Measurements from ENCODE around the gene TSPAN6. TPM values are rescaled to one million over a fixed set of nuclear protein-coding genes. Genes with fewer than 3 reads are reported as not detected.

Gene TSPAN6
- total RNA-seq, 1 donor from 2014 or later = 49.7 TPM

DNA sequence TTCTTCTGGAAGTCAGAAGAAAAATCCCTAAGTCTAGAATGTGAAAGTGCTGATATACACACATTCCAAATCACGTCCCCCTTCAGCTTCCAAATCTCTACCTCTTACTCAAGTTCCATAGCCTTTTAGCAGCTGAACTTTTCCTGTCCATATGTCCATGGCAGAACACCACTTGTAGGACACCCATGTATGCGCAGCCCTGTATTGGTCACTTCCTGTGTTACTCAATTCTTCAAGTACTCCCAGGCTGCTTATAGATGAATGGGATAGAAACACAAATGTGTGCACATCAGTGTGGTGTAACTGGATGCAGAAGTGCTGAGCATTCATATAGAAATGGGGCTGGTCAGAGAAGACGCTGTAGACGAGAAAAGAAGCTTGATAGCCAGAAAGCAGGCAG is 26.2 kb upstream of the TSPAN6 start:
- Histone ChIP-seq H3K4me1 (ENCODE audit: insufficient read depth, low read length) (no peaks in the 10 kb centered on the region), H3K4me2 (ENCODE audit: low read length) (no peak overlapping the region), H4K20me1 (ENCODE audit: insufficient read depth, low read length) (no peaks in the 10 kb centered on the region), H3K27me3 (ENCODE audit: insufficient read depth, low read length) (no peaks in the 10 kb centered on the region), H3K79me2 (ENCODE audit: insufficient read depth, low read length) (no peaks in the 10 kb centered on the region), H3K9ac (ENCODE audit: low read length) (no peak overlapping the region), H3K9me3 (ENCODE audit: insufficient read depth, low read depth, low read length) (no peaks in the 10 kb centered on the region), H3K4me3 (ENCODE audit: insufficient read depth, low read depth, low read length) (no peak overlapping the region), H2AFZ (ENCODE audit: low read depth, low read length) (no peak overlapping the region), H3K36me3 (ENCODE audit: insufficient read depth, low read length) (peaks cover 9% of the 10 kb centered on the region), H3K27ac (ENCODE audit: low read depth, low read length) (no peak overlapping the region)
- DNase-seq (ENCODE audit: low read depth) (no peak), FAIRE-seq (peak; percentile 93)
- Mint-ChIP-seq H3K9me3 (ENCODE audit: unreplicated experiment) (no peaks in the 10 kb centered on the region), H3K27me3 (ENCODE audit: low read depth, unreplicated experiment) (no peaks in the 10 kb centered on the region), H3K36me3 (ENCODE audit: low read depth, unreplicated experiment) (peaks cover 11% of the 10 kb centered on the region), H3K4me3 (ENCODE audit: unreplicated experiment) (no peak overlapping the region), H3K4me1 (ENCODE audit: low read depth, unreplicated experiment) (peaks cover 8% of the 10 kb centered on the region), H3K27ac (ENCODE audit: unreplicated experiment) (no peak overlapping the region)
- no peak for TF ChIP-seq EZH2 (IDR thresholded peaks at IDR 0.05; ENCODE audit: insufficient read depth, low read length)
- TF ChIP-seq, protein P1, sequence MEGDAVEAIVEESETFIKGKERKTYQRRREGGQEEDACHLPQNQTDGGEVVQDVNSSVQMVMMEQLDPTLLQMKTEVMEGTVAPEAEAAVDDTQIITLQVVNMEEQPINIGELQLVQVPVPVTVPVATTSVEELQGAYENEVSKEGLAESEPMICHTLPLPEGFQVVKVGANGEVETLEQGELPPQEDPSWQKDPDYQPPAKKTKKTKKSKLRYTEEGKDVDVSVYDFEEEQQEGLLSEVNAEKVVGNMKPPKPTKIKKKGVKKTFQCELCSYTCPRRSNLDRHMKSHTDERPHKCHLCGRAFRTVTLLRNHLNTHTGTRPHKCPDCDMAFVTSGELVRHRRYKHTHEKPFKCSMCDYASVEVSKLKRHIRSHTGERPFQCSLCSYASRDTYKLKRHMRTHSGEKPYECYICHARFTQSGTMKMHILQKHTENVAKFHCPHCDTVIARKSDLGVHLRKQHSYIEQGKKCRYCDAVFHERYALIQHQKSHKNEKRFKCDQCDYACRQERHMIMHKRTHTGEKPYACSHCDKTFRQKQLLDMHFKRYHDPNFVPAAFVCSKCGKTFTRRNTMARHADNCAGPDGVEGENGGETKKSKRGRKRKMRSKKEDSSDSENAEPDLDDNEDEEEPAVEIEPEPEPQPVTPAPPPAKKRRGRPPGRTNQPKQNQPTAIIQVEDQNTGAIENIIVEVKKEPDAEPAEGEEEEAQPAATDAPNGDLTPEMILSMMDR (IDR thresholded peaks at IDR 0.05; ENCODE audit: insufficient read depth, low read depth, low read length) = no peak

DNA sequence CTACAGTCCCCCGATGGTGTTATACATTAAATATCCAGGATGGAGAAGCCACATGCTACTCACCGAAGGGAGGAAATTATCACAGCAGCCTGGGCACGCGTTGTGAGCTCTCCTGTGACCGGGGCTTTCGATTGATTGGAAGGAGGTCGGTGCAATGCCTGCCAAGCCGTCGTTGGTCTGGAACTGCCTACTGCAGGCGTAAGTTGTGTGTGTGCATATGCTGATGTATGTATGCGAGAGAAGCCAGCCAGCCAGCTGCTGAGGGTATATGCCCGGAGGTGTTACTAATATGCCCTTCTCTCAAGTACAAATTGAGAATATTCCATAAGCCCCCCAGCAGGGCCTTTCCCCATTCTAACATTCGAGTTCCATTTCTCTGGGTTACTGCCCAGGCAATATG is 25.6 kb upstream of the TSPAN6 start:
- no peaks in the 10 kb centered on the region for H3K4me1 ChIP-seq (ENCODE audit: insufficient read depth, low read length)
- no peaks in the 10 kb centered on the region for H3K27me3 ChIP-seq (ENCODE audit: insufficient read depth, low read length)
- H3K36me3 ChIP-seq (ENCODE audit: insufficient read depth, low read length) = peaks cover 3% of the 10 kb centered on the region
- no peak overlapping the region for H3K4me3 ChIP-seq (ENCODE audit: insufficient read depth, low read depth, low read length)
- no peaks in the 10 kb centered on the region for H3K79me2 ChIP-seq (ENCODE audit: insufficient read depth, low read length)
- no peaks in the 10 kb centered on the region for H3K9me3 ChIP-seq (ENCODE audit: insufficient read depth, low read depth, low read length)
- no peak overlapping the region for H3K27ac ChIP-seq (ENCODE audit: low read depth, low read length)
- TF ChIP-seq, protein P1 (IDR thresholded peaks at IDR 0.05; ENCODE audit: insufficient read depth, low read depth, low read length) = no peak
- TF ChIP-seq EZH2 (IDR thresholded peaks at IDR 0.05; ENCODE audit: insufficient read depth, low read length) = no peak
- H3K4me1 Mint-ChIP-seq (ENCODE audit: low read depth, unreplicated experiment) = peaks cover 8% of the 10 kb centered on the region
- no peak overlapping the region for H3K27ac Mint-ChIP-seq (ENCODE audit: unreplicated experiment)
- H3K4me2 ChIP-seq (ENCODE audit: low read length) = no peak overlapping the region
- no peaks in the 10 kb centered on the region for H3K9me3 Mint-ChIP-seq (ENCODE audit: unreplicated experiment)
- H3K4me3 Mint-ChIP-seq (ENCODE audit: unreplicated experiment) = no peak overlapping the region
- H3K9ac ChIP-seq (ENCODE audit: low read length) = no peak overlapping the region
- DNase-seq (ENCODE audit: low read depth) (no peak), FAIRE-seq (no peak)
- H2AFZ ChIP-seq (ENCODE audit: low read depth, low read length) = no peak overlapping the region
- no peaks in the 10 kb centered on the region for H4K20me1 ChIP-seq (ENCODE audit: insufficient read depth, low read length)
- no peaks in the 10 kb centered on the region for H3K27me3 Mint-ChIP-seq (ENCODE audit: low read depth, unreplicated experiment)
- H3K36me3 Mint-ChIP-seq (ENCODE audit: low read depth, unreplicated experiment) = peaks cover 8% of the 10 kb centered on the region

DNA sequence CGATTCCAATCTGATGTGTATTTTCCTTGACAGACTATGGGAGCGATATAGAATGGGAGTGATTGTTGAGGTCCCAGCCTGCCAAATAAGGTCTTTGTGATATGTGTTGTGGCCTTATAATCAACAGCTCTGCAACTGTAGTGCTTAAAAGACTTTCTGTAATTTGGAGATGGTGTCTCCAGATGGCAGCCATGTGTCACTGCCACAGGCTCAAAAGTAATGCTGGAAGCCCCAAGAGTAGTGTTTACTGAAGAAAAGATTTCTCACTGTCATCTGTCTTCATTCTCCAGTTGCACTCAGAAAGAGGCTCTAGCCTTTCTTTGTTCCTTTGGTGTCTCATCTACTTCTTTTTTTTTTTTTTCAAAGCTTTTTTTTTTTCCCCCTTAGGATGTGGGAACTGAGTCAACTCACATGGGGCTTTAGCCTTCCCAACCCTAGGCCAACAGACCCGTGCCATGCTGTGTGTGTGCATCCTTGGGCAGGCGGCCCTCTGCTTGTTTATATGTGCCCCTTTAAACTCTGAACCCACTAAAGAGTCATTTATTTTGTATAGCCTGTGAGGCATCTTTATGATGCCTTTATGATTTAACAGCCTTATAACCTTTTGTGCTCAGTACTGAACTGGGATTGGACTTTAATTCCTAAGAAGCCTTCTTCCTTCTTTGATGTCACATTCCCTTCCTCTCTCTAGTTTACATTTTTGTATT is 23.0 kb upstream of the TSPAN6 start:
- no peak overlapping the region for H3K27ac Mint-ChIP-seq (ENCODE audit: unreplicated experiment)
- Histone ChIP-seq H3K9me3 (ENCODE audit: insufficient read depth, low read depth, low read length) (no peaks in the 10 kb centered on the region), H3K4me3 (ENCODE audit: insufficient read depth, low read depth, low read length) (no peak overlapping the region), H3K79me2 (ENCODE audit: insufficient read depth, low read length) (no peaks in the 10 kb centered on the region), H3K9ac (ENCODE audit: low read length) (no peak overlapping the region), H3K27me3 (ENCODE audit: insufficient read depth, low read length) (no peaks in the 10 kb centered on the region), H3K4me1 (ENCODE audit: insufficient read depth, low read length) (no peaks in the 10 kb centered on the region), H3K4me2 (ENCODE audit: low read length) (no peak overlapping the region), H3K36me3 (ENCODE audit: insufficient read depth, low read length) (no peaks in the 10 kb centered on the region), H3K27ac (ENCODE audit: low read depth, low read length) (no peak overlapping the region), H4K20me1 (ENCODE audit: insufficient read depth, low read length) (no peaks in the 10 kb centered on the region), H2AFZ (ENCODE audit: low read depth, low read length) (no peak overlapping the region)
- H3K36me3 Mint-ChIP-seq (ENCODE audit: low read depth, unreplicated experiment) = no peaks in the 10 kb centered on the region
- DNase-seq (ENCODE audit: low read depth) = no peak
- TF ChIP-seq, protein P1 (IDR thresholded peaks at IDR 0.05; ENCODE audit: insufficient read depth, low read depth, low read length) = no peak
- no peak for TF ChIP-seq EZH2 (IDR thresholded peaks at IDR 0.05; ENCODE audit: insufficient read depth, low read length)
- no peak overlapping the region for H3K4me3 Mint-ChIP-seq (ENCODE audit: unreplicated experiment)
- peaks cover 8% of the 10 kb centered on the region for H3K4me1 Mint-ChIP-seq (ENCODE audit: low read depth, unreplicated experiment)
- peak; percentile 97 for FAIRE-seq
- no peaks in the 10 kb centered on the region for H3K27me3 Mint-ChIP-seq (ENCODE audit: low read depth, unreplicated experiment)
- no peaks in the 10 kb centered on the region for H3K9me3 Mint-ChIP-seq (ENCODE audit: unreplicated experiment)
